HFFc6 (cell line): ENCODE data around the gene LCE3C. TPM values are rescaled to one million over a fixed set of nuclear protein-coding genes. Genes with fewer than 3 reads are reported as not detected.
A peak's percentile ranks its signal among the peaks of the same experiment; 100 is the strongest.

ENCODE experiments used
- DNase-seq: peaks from one replicate; pipeline ENCODE4 v3.0.0-alpha.2; 2018
- H3K27ac Mint-ChIP-seq: 2 replicates; pipeline ENCODE4 v1.8.0; 2020; ENCODE audit warnings: mild to moderate bottlenecking, mixed read lengths
- H3K27me3 Mint-ChIP-seq: 2 replicates; pipeline ENCODE4 v1.8.0; 2021; ENCODE audit warnings: mild to moderate bottlenecking, moderate library complexity, mixed read lengths; ENCODE audit not compliant: insufficient read depth
- H3K36me3 Mint-ChIP-seq: 2 replicates; pipeline ENCODE4 v1.8.0; 2021; ENCODE audit warnings: low read depth, mixed read lengths
- H3K4me1 Mint-ChIP-seq: 2 replicates; pipeline ENCODE4 v1.8.0; 2020; ENCODE audit warnings: low read depth, mixed read lengths
- H3K4me3 Mint-ChIP-seq: 2 replicates; pipeline ENCODE4 v1.8.0; 2020; ENCODE audit warnings: mild to moderate bottlenecking, moderate library complexity, mixed read lengths
- H3K9me3 Mint-ChIP-seq: 2 replicates; pipeline ENCODE4 v1.8.0; 2020; ENCODE audit warnings: mild to moderate bottlenecking, mixed read lengths
- CTCF ChIP-seq: fragments of 200-600 bp; sonication (generic); IDR thresholded peaks from 2 replicates; pipeline ENCODE4 v1.5.0; 2021; ENCODE audit warnings: antibody characterized with exemption, mild to moderate bottlenecking
- total RNA-seq, 6 experiments: library from RNA; stranded (reverse); fragmentation: NEBNext Ultra II Directional; extraction: Animal tissue kit (Norgen Biotek cat#: 25700); gene quantifications; 2 replicates in 1 of 6; 3 replicates in 5 of 6; pipeline ENCODE4 v1.2.3, GENCODE V29; 2021

The LCE3C gene
- total RNA-seq, 6 experiments from 2014 or later, result not detected

- no peak within 1 kb of the TSS for H3K4me3 Mint-ChIP-seq
- H3K4me1 Mint-ChIP-seq, result no peaks in the 10 kb centered on the region; the same call in 1 of the 2 replicates
- no peak within 1 kb of the TSS for H3K27ac Mint-ChIP-seq
- no peaks in the 10 kb centered on the region for H3K36me3 Mint-ChIP-seq
- DNase-seq, result no peak
- H3K9me3 Mint-ChIP-seq, result peaks cover 5% of the 10 kb centered on the region
- H3K27me3 Mint-ChIP-seq, result peaks cover 2% of the 10 kb centered on the region; the same call in 1 of the 2 replicates
- no peak for TF ChIP-seq CTCF
These were observed 19.6 kb upstream of the LCE3C start, which contains the start of gene LCE3D for GRCh38 chr1:152580433-152580832. Gene LCE3D, minus strand, starts transcription at chr1:152580516. Its CDS starts 580 bp downstream, at chr1:152579936.

DNA sequence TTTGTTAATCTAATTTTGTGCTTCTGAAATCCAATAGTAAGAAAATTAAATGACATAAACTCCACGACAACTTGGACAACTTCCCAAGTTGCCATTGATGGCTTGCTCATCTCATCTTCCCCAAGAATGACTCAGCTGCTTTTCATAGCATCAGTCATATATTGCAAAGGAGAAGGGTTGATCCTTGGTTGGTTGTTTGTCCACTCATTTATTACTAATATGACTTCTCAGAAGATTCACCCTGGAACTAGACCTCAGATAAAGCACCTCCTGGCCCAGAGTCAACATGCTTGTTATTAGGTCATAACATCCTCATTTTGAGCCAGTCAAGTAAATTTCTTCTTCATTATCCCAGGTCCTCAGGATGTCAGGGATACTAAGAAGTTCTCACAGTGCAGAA lies 17.4 kb upstream of the LCE3C start:
- Mint-ChIP-seq H3K4me1 (no peaks in the 10 kb centered on the region; the same call in 1 of the 2 replicates), H3K36me3 (no peaks in the 10 kb centered on the region), H3K4me3 (no peak overlapping the region), H3K9me3 (peaks cover 5% of the 10 kb centered on the region), H3K27ac (no peak overlapping the region), H3K27me3 (peaks cover 2% of the 10 kb centered on the region; the same call in 1 of the 2 replicates)
- TF ChIP-seq CTCF, result no peak
- peak; percentile 59 for DNase-seq

- DNase-seq, result no peak
- Mint-ChIP-seq H3K4me3 (no peak overlapping the region), H3K36me3 (no peaks in the 10 kb centered on the region), H3K27me3 (peaks cover 4% of the 10 kb centered on the region), H3K4me1 (no peaks in the 10 kb centered on the region; the same call in 1 of the 2 replicates), H3K27ac (no peak overlapping the region), H3K9me3 (peaks cover 2% of the 10 kb centered on the region)
- TF ChIP-seq CTCF, result peak; percentile 32; the same call in 1 of the 2 replicates
These were observed 14.4 kb upstream of the LCE3C start for GRCh38 chr1:152585586-152585985.

DNA sequence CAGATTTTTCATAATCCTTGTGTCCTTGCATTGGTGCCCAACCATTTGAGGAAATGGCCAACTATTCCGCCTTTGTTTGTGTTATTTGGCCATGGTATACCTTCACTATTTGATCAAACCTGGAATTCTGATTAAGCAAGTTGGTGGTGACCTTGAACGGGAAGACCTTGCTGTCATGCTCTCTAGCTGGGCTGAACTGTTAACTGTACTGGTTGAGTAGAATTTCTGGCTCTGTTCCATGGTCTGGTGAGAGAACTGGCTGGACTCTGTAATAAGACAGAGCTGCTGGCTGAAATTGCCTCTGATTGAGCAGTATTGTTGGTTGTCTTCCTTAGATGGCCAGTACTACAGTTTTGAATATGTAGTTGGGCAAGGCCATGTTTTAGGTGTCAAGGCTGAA lies 3.0 kb upstream of the LCE3C start:
- no peaks in the 10 kb centered on the region for H3K36me3 Mint-ChIP-seq
- H3K9me3 Mint-ChIP-seq, result no peaks in the 10 kb centered on the region; the same call in 1 of the 2 replicates

DNA sequence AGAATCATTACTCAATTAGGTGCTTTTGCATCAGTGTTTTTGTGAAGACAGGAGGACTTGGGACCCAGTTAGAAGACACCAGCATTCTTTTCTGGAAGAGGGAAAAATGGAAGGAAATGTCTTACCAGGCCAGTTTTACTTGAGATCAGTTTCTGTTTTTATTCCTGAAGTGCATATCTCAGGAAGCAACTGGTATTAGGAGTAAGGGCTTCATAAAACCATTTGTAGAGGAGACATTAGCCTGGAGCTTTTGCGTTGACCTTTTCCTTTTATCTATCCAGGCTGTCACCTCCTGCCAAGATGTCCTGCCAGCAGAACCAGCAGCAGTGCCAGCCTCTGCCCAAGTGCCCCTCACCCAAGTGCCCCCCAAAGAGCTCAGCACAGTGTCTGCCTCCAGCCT lies 13.5 kb downstream of the LCE3C start, which contains the start of gene LCE3B:
LCE3B (plus strand) TSS at position 301 of the 400 bp plus-strand sequence; CDS start at position 301, 0 bp downstream.
- Mint-ChIP-seq H3K4me3 (no peak within 1 kb of the TSS), H3K9me3 (peaks cover 15% of the 10 kb centered on the region), H3K27me3 (no peaks in the 10 kb centered on the region; the same call in 1 of the 2 replicates), H3K4me1 (no peaks in the 10 kb centered on the region), H3K36me3 (peaks cover 3% of the 10 kb centered on the region), H3K27ac (no peak within 1 kb of the TSS)
- no peak for DNase-seq
- no peak for TF ChIP-seq CTCF

More for the DNA sequence above, 3.0 kb upstream of the LCE3C start:
- no peak overlapping the region for H3K27ac Mint-ChIP-seq
- H3K27me3 Mint-ChIP-seq, result no peaks in the 10 kb centered on the region; the same call in 1 of the 2 replicates
- TF ChIP-seq CTCF, result no peak
- H3K4me3 Mint-ChIP-seq, result no peak overlapping the region
- H3K4me1 Mint-ChIP-seq, result no peaks in the 10 kb centered on the region
- DNase-seq, result no peak
